PC-3 (cell line): ENCODE results near the gene OBSL1. TPM values are rescaled to one million over a fixed set of nuclear protein-coding genes. Genes with fewer than 3 reads are reported as not detected.

ENCODE experiments used
- ATAC-seq: fragments of 200-7000 bp; cut with Tn5 transposase; 2 replicates; pipeline ENCODE4 v1.9.1; 2020; ENCODE audit warnings: mild to moderate bottlenecking, moderate library complexity
- BruUV-seq: library from RNA; stranded (reverse); fragments of 400-500 nt; replicated peaks from 2 replicates; lab custom pipeline; 2021; lab: Mats Ljungman, UMichigan
- CTCF ChIA-PET: fragments of 300-600 bp; sonication (Branson Sonifier 250); formaldehyde crosslinking; loops from one replicate; lab custom pipeline; 2022; ENCODE audit warnings: antibody characterized with exemption; lab: Charles Lee
- POLR2A ChIA-PET: fragments of 300-600 bp; sonication (Branson Sonifier 250); formaldehyde crosslinking; loops from one replicate; lab custom pipeline; 2022; ENCODE audit warnings: antibody characterized with exemption; ENCODE audit not compliant: unreplicated experiment; lab: Charles Lee
- DNase-seq: peaks from one replicate; pipeline ENCODE4 v3.0.0-alpha.2; 2015
- H2AFZ ChIP-seq: fragments of 300-600 bp; sonication (generic); 2 replicates; pipeline ENCODE4 v1.6.0; 2016; ENCODE audit warnings: antibody characterized with exemption, low read length
- H3F3A ChIP-seq: fragments of 300-600 bp; sonication (generic); one replicate; pipeline ENCODE4 v1.6.0; 2017; ENCODE audit warnings: antibody characterized with exemption, low read length, control low read depth, mild to moderate bottlenecking; ENCODE audit not compliant: unreplicated experiment
- H3K27ac ChIP-seq: fragments of 300-600 bp; sonication (generic); 2 replicates; pipeline ENCODE4 v1.5.1; 2016; ENCODE audit warnings: mild to moderate bottlenecking, low read length
- H3K27me3 ChIP-seq: fragments of 300-600 bp; sonication (generic); 2 replicates; pipeline ENCODE4 v1.6.1; 2016; ENCODE audit warnings: low read length, mixed read lengths
- H3K36me3 ChIP-seq: fragments of 300-600 bp; sonication (generic); 2 replicates; pipeline ENCODE4 v1.6.1; 2016; ENCODE audit warnings: low read depth, mixed run types, low read length, mixed read lengths
- H3K4me1 ChIP-seq: fragments of 300-600 bp; sonication (generic); 2 replicates; pipeline ENCODE4 v1.5.1; 2016; ENCODE audit warnings: low read length; ENCODE audit not compliant: insufficient read depth
- H3K4me2 ChIP-seq: fragments of 300-600 bp; sonication (generic); 2 replicates; pipeline ENCODE4 v1.6.0; 2016; ENCODE audit warnings: low read length
- H3K4me3 ChIP-seq: fragments of 300-600 bp; sonication (generic); 2 replicates; pipeline ENCODE4 v1.5.1; 2016; ENCODE audit warnings: mild to moderate bottlenecking, low read length, mixed read lengths
- H3K79me2 ChIP-seq: fragments of 300-600 bp; sonication (generic); 2 replicates; pipeline ENCODE4 v1.6.1; 2017; ENCODE audit warnings: low read length, mixed read lengths
- H3K9ac ChIP-seq: fragments of 300-600 bp; sonication (generic); 2 replicates; pipeline ENCODE4 v1.6.0; 2016; ENCODE audit warnings: mild to moderate bottlenecking, low read length
- H3K9me2 ChIP-seq: fragments of 300-600 bp; sonication (generic); replicated peaks from 2 replicates; pipeline ENCODE4 v1.6.1; 2016; ENCODE audit warnings: mixed run types, low read length, mixed read lengths
- H3K9me3 ChIP-seq: fragments of 300-600 bp; sonication (generic); 2 replicates; pipeline ENCODE4 v1.6.1; 2016; ENCODE audit warnings: low read length, mixed read lengths
- H4K20me1 ChIP-seq: fragments of 300-600 bp; sonication (generic); 2 replicates; pipeline ENCODE4 v1.6.1; 2016; ENCODE audit warnings: low read length, mixed read lengths
- EZH2 ChIP-seq: fragments of 300-600 bp; sonication (generic); IDR thresholded peaks from one replicate; pipeline ENCODE4 v1.6.1; 2017; ENCODE audit warnings: antibody characterized with exemption, mild to moderate bottlenecking, low read length; ENCODE audit not compliant: unreplicated experiment
- EZH2phosphoT487 ChIP-seq: fragments of 300-600 bp; sonication (generic); IDR thresholded peaks from 2 replicates; pipeline ENCODE4 v1.6.1; 2018; ENCODE audit warnings: mild to moderate bottlenecking, antibody characterized with exemption, low read length, borderline replicate concordance
- intact Hi-C: fragments of 100-400 bp; cut with micrococcal nuclease; formaldehyde crosslinking; loops from 2 replicates; pipeline ENCODE4 v1.9.0; 2023
- total RNA-seq: library from RNA; depleted of rRNA; stranded (reverse); fragments of >200 nt; gene quantifications from 2 replicates; pipeline ENCODE4 v1.2.3, GENCODE V29; 2014
- TF ChIP-seq, protein P1 (sequence below): fragments of 300-600 bp; sonication (generic); conservative IDR thresholded peaks from 2 replicates; pipeline ENCODE4 v1.5.1; 2017; ENCODE audit warnings: antibody characterized with exemption, low read depth, mild to moderate bottlenecking, low read length

The OBSL1 gene
- total RNA-seq, 1 experiment from 2014 or later, result 122 TPM

DNA sequence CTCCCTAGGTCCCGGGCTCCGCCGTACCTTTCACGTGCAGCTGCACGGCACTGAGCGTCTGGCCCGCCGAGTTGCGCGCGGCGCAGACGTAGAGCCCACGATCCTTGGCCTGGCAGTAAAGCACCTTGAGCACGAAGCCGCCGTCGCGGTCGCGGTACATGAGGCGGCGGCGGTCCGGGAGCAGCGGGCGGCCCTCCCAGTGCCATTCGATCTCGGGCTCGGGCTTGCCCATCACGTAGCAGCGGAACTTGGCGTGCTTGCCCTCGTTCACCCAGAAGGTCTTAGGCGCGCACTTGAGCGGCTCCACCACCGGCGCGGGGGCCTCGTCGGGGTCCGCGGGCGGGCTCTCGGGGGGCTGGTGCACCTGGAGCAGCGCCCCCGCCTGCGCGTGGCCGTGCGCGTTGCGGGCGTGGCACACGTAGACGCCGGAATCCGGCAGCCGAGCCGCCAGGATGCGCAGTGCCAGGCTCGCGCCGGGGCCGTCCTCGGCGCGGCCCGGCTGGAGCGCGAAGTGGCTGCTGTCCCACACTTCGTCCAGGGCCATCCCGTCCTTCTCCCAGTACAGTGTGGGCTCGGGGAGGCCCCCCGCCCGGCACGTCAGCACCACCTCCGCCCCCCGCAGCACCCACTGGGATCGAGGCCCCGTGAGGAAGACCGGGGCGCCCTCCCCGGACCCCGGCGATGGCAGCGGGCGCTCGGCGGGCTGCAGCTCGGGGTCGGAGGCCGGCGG is 980 bp downstream of the OBSL1 start:
- Histone ChIP-seq H3K9ac (peak overlapping the region; percentile 74), H3K4me2 (peak overlapping the region; percentile 86), H3K9me3 (no peaks in the 10 kb centered on the region), H2AFZ (peak overlapping the region; percentile 50), H3K9me2 (no peaks in the 10 kb centered on the region), H3K27me3 (no peaks in the 10 kb centered on the region), H3K36me3 (no peaks in the 10 kb centered on the region; the same call in 1 of the 2 replicates), H4K20me1 (no peaks in the 10 kb centered on the region), H3K4me1 (peaks cover 24% of the 10 kb centered on the region), H3K79me2 (peaks cover 20% of the 10 kb centered on the region), H3F3A (no peaks in the 10 kb centered on the region), H3K27ac (peak overlapping the region; percentile 68; the same call in 1 of the 2 replicates), H3K4me3 (peak overlapping the region; percentile 72)
- 0 out of 2 replicates have a peak, but pooled peaks have one; percentile 40 for TF ChIP-seq EZH2phosphoT487
- TF ChIP-seq EZH2, result no peak
- TF ChIP-seq, protein P1, sequence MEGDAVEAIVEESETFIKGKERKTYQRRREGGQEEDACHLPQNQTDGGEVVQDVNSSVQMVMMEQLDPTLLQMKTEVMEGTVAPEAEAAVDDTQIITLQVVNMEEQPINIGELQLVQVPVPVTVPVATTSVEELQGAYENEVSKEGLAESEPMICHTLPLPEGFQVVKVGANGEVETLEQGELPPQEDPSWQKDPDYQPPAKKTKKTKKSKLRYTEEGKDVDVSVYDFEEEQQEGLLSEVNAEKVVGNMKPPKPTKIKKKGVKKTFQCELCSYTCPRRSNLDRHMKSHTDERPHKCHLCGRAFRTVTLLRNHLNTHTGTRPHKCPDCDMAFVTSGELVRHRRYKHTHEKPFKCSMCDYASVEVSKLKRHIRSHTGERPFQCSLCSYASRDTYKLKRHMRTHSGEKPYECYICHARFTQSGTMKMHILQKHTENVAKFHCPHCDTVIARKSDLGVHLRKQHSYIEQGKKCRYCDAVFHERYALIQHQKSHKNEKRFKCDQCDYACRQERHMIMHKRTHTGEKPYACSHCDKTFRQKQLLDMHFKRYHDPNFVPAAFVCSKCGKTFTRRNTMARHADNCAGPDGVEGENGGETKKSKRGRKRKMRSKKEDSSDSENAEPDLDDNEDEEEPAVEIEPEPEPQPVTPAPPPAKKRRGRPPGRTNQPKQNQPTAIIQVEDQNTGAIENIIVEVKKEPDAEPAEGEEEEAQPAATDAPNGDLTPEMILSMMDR, result 0 out of 2 replicates have a peak, but pooled peaks have one; percentile 10
- peak; percentile 56 for ATAC-seq
- no TSS peak for BruUV-seq
- ChIA-PET POLR2A (interaction anchor here (0.6 kb wide), 1 partner anchor 22 kb away, joined by 6 read pairs; no protein-coding TSS in a partner anchor), CTCF (no interaction called here)
- intact Hi-C loops, result loop anchor here (2.0 kb wide), 1 partner anchor 72 kb away; no protein-coding TSS in a partner anchor
- peak; percentile 47 for DNase-seq

DNA sequence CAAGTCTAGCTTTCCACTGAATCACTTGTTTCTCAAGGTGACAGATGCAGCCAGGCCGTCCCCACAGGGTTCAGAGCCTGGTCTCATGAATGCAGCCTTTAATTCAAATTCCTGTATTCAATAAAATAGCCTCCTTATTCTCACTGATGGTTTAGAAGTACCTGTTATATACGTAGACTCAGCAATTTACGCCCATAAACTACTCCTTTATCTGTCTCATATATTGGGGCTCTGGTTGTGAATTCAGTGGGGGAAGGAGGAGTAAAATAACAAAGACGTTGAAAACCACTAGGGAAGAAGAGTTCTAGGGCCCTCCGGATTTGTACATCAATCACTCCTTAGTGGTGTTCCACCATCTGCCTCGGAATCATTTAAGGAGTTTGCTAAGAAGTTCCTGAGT is 1.7 kb downstream of the OBSL1 start:
- no peak for DNase-seq
- peaks cover 20% of the 10 kb centered on the region for H3K79me2 ChIP-seq
- H3K27me3 ChIP-seq, result no peaks in the 10 kb centered on the region
- H3F3A ChIP-seq, result no peaks in the 10 kb centered on the region
- H2AFZ ChIP-seq, result 0 out of 2 replicates have a peak overlapping the region, but pooled peaks have one; percentile 50
- H3K4me1 ChIP-seq, result peaks cover 24% of the 10 kb centered on the region
- peak overlapping the region; percentile 74 for H3K9ac ChIP-seq
- ATAC-seq, result no peak
- TSS peak; percentile 36 for BruUV-seq
- H3K9me3 ChIP-seq, result no peaks in the 10 kb centered on the region
- ChIA-PET CTCF (no interaction called here), POLR2A (no interaction called here)
- peak overlapping the region; percentile 72 for H3K4me3 ChIP-seq
- no peak overlapping the region for H3K27ac ChIP-seq
- no peaks in the 10 kb centered on the region for H3K9me2 ChIP-seq
- intact Hi-C loops, result loop anchor here (2.0 kb wide), 1 partner anchor 73 kb away; no protein-coding TSS in a partner anchor
- peak overlapping the region; percentile 86 for H3K4me2 ChIP-seq
- TF ChIP-seq EZH2phosphoT487 (no peak), EZH2 (no peak)
- TF ChIP-seq, protein P1, result no peak
- no peaks in the 10 kb centered on the region; the same call in 1 of the 2 replicates for H3K36me3 ChIP-seq
- H4K20me1 ChIP-seq, result no peaks in the 10 kb centered on the region

- H3K36me3 ChIP-seq, result no peaks in the 10 kb centered on the region; the same call in 1 of the 2 replicates
- peaks cover 20% of the 10 kb centered on the region for H3K79me2 ChIP-seq
- ATAC-seq (no peak), DNase-seq (no peak)
- H3K4me2 ChIP-seq, result peak overlapping the region; percentile 86; the same call in 1 of the 2 replicates
- no peaks in the 10 kb centered on the region for H3K9me3 ChIP-seq
- H4K20me1 ChIP-seq, result no peaks in the 10 kb centered on the region
- TF ChIP-seq, protein P1, result no peak
- TF ChIP-seq EZH2 (no peak), EZH2phosphoT487 (no peak)
- no TSS peak for BruUV-seq
- peaks cover 24% of the 10 kb centered on the region for H3K4me1 ChIP-seq
- H3K9me2 ChIP-seq, result no peaks in the 10 kb centered on the region
- no peaks in the 10 kb centered on the region for H3K27me3 ChIP-seq
- no peaks in the 10 kb centered on the region for H3F3A ChIP-seq
- no peak overlapping the region for H3K9ac ChIP-seq
- intact Hi-C loops, result no loop called here
- H2AFZ ChIP-seq, result no peak overlapping the region
- POLR2A ChIA-PET, result no interaction called here
- no peak overlapping the region for H3K4me3 ChIP-seq
- CTCF ChIA-PET, result no interaction called here
- H3K27ac ChIP-seq, result no peak overlapping the region
Observed at GRCh38 chr2:219569041-219569440, 2.3 kb downstream of the OBSL1 start.
